HepG2 (cell line): ENCODE results near the gene PKLR. TPM values are rescaled to one million over a fixed set of nuclear protein-coding genes. Genes with fewer than 3 reads are reported as not detected.
A peak's percentile ranks its signal among the peaks of the same experiment; 100 is the strongest.

Source experiments
- AGO1 ChIP-seq: fragments of 200-400 bp; formaldehyde crosslinking; IDR thresholded peaks from 2 replicates; pipeline ENCODE4 v1.6.1; 2017; ENCODE audit warnings: mild to moderate bottlenecking, low read depth, low read length, moderate library complexity; ENCODE audit not compliant: poor library complexity, severe bottlenecking
- ARID5B ChIP-seq: IDR thresholded peaks from 2 replicates; pipeline ENCODE4 v1.4.0; 2020; ENCODE audit warnings: mild to moderate bottlenecking, missing genetic modification reagents
- DRAP1 ChIP-seq: IDR thresholded peaks from 2 replicates; pipeline ENCODE4 v1.6.1; 2016; ENCODE audit warnings: missing genetic modification reagents, missing compliant biosample characterization
- ELF1 ChIP-seq: sonication (generic); formaldehyde crosslinking; IDR thresholded peaks from 2 replicates; pipeline ENCODE4 v1.4.0; 2020; ENCODE audit warnings: missing genetic modification reagents
- ETV5 ChIP-seq: IDR thresholded peaks from 2 replicates; pipeline ENCODE4 v1.6.1; 2018; ENCODE audit warnings: missing biosample characterization, missing genetic modification reagents, inconsistent platforms, borderline replicate concordance
- HCFC1 ChIP-seq: fragments of 150-350 bp; IDR thresholded peaks from 2 replicates; pipeline ENCODE4 v1.6.1; 2014; ENCODE audit warnings: low read depth, low read length
- NR3C1 ChIP-seq: sonication (generic); formaldehyde crosslinking; IDR thresholded peaks from 2 replicates; pipeline ENCODE4 v1.4.0; 2020; ENCODE audit warnings: missing genetic modification reagents
- PAX8 ChIP-seq: sonication (generic); formaldehyde crosslinking; IDR thresholded peaks from 2 replicates; pipeline ENCODE4 v1.8.0; 2022; ENCODE audit warnings: mild to moderate bottlenecking, missing genetic modification reagents, borderline replicate concordance
- POGZ ChIP-seq: sonication (generic); formaldehyde crosslinking; IDR thresholded peaks from 2 replicates; pipeline ENCODE4 v1.4.0; 2020; ENCODE audit warnings: mild to moderate bottlenecking, missing genetic modification reagents
- RERE ChIP-seq: IDR thresholded peaks from 2 replicates; pipeline ENCODE4 v1.6.1; 2016; ENCODE audit warnings: low read depth, missing genetic modification reagents, missing compliant biosample characterization
- SP1 ChIP-seq, 2 experiments: fragments of 450-650 bp in 1 of 2; sonication (generic) in 1 of 2; formaldehyde crosslinking in 1 of 2; IDR thresholded peaks; 2 replicates each; pipeline versions ENCODE4 v1.4.0 to v1.6.1; 2016 to 2020; ENCODE audit warnings: missing genetic modification reagents in 1 of 2
- WIZ ChIP-seq: sonication (generic); formaldehyde crosslinking; IDR thresholded peaks from 2 replicates; pipeline ENCODE4 v1.5.1; 2020; ENCODE audit warnings: mild to moderate bottlenecking, missing genetic modification reagents
- ZBTB39 ChIP-seq: sonication (generic); formaldehyde crosslinking; IDR thresholded peaks from 2 replicates; pipeline ENCODE4 v1.5.0; 2020; ENCODE audit warnings: missing genetic modification reagents
- ZFP90 ChIP-seq: sonication (generic); formaldehyde crosslinking; IDR thresholded peaks from 2 replicates; pipeline ENCODE4 v1.8.0; 2022; ENCODE audit warnings: missing genetic modification reagents, mild to moderate bottlenecking, inconsistent platforms, borderline replicate concordance
- ZFX ChIP-seq: sonication (generic); formaldehyde crosslinking; IDR thresholded peaks from 2 replicates; pipeline ENCODE4 v1.4.0; 2020; ENCODE audit warnings: mild to moderate bottlenecking, low read depth, missing genetic modification reagents, moderate library complexity
- ZKSCAN8 ChIP-seq: IDR thresholded peaks from 2 replicates; pipeline ENCODE4 v1.6.1; 2016; ENCODE audit warnings: borderline replicate concordance, missing genetic modification reagents, missing compliant biosample characterization
- polyA plus RNA-seq, 8 experiments: library from polyadenylated mRNA; depleted of rRNA in 3 of 8; stranded (reverse) in 7 of 8; unstranded in 1 of 8; fragments of >200 nt; fragmentation: Illumina TruSeq in 4 of 8; extraction: Trizol in 4 of 8; gene quantifications; 2 replicates each; pipeline versions ENCODE4 v1.2.1 to v1.2.3, GENCODE V29; 2011 to 2016; ENCODE audit warnings: low read depth in 4 of 8, missing spikeins in 1 of 8, mixed read lengths in 1 of 8; ENCODE audit not compliant: insufficient read depth in 1 of 8
- total RNA-seq, 5 experiments: library from RNA; depleted of rRNA; stranded (reverse); fragments of >200 nt; fragmentation: Illumina TruSeq; extraction: Trizol; gene quantifications; 2 replicates each; pipeline ENCODE4 v1.2.3, GENCODE V29; 2016; ENCODE audit warnings: low read depth in 1 of 5

Gene PKLR
- total and polyA plus RNA-seq, 2 of the 13 experiments (the other 11 are each of a cell fraction or from before 2014, with no cell fraction given), result 10.3 to 29.3 TPM

DNA sequence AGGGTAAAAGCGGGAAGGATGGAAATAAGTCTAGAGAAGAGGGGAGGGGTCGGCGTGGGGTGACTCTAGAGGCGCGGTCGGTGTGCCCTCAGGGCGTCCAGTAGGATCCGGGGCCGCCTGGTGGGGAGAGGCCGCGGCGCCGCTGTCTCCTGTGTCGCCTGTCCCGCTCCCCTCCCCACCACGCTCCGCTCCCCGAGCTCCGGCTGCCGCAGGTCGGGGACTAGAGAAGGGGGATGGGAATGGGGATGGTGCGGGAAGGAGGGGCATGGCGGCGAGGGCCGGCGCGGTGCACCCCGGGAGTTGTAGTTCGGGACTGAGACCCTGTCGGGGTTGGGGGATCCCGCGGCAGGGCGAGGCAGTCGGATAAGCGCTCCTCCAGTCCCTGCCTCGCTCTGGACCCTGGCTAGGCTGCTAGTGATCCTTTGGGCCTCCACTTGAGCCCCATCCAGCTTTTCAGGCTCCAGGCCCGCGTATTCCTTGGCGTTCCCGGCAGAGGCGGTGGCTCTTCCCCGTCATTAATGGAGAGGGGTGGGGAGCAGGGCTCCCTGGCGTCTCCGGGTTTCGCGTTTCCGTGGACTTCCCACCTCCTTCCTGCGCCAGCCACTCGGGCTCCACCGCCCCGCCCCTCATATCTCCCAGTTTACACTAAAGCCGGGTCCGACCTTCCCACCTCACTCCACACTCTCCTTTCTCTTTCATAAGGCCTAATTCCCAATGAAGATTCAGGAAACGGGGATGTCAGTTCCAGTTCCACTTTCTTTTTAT lies 45.8 kb downstream of the PKLR start, which contains the start of gene ENTREP3 (continued):
- TF ChIP-seq ARID5B (CRISPR knock-in tag) (peak; percentile 32; the same call in 1 of the 2 replicates), HCFC1 (peak; percentile 87), WIZ (no peak), PAX8 (no peak), POGZ (CRISPR knock-in tag) (0 out of 2 replicates have a peak, but pooled peaks have one; percentile 33), ELF1 (CRISPR knock-in tag) (peak; percentile 69; the same call in 1 of the 2 replicates), ZFP90 (CRISPR knock-in tag) (peak; percentile 77; the same call in 1 of the 2 replicates), ETV5 (CRISPR knock-in tag) (no peak), ZFX (peak; percentile 62; the same call in 1 of the 2 replicates), ZKSCAN8 (CRISPR knock-in tag) (no peak), NR3C1 (no peak), DRAP1 (peak; percentile 68), SP1 (IDR thresholded peaks at IDR 0.05) (no peak), SP1 (CRISPR knock-in tag; IDR thresholded peaks at IDR 0.05) (peak; percentile 22; the same call in 1 of the 2 replicates), RERE (CRISPR knock-in tag) (no peak), AGO1 (peak; percentile 34), ZBTB39 (no peak)
